ENCODE measurements around the gene SEL1L.
"Not testable (repeated sequence)": the region's sequence is repeated elsewhere in the genome, so short reads cannot be mapped to it uniquely, and the experiment has no call there.

SEL1L gene

DNA sequence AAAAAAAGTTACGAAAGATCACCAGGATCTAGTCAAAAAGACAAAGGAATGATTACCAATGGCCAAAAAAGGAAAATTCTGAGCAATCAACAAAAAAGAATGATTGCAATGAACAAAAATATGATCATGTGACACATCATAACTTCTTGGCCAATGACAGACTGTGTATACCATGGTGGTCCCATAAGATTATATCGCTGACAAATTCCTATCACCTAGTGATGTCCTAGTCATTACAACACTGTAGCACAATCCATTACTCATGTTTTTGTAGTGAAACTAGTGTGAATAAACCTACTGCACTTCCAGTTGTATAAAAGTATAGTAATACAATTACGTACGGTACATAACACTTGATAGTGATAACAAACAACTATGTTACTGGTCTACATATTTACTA, 12.3 kb downstream of the SEL1L start:
- H3K4me1 ChIP-seq (ENCODE audit: control insufficient read depth, insufficient read depth, low read length): peaks cover 29% of the 10 kb centered on the region
- peaks cover 6% of the 10 kb centered on the region for H3K36me3 ChIP-seq (ENCODE audit: control insufficient read depth, insufficient read depth, low read length)
- no peak overlapping the region for H3K9ac ChIP-seq (ENCODE audit: low read length)
- no peak overlapping the region for H3K4me3 ChIP-seq (ENCODE audit: low read length)
- H3K27ac ChIP-seq (ENCODE audit: low read depth, low read length): no peak overlapping the region
- H3K27me3 ChIP-seq (ENCODE audit: control insufficient read depth, insufficient read depth, low read length): no peaks in the 10 kb centered on the region

DNA sequence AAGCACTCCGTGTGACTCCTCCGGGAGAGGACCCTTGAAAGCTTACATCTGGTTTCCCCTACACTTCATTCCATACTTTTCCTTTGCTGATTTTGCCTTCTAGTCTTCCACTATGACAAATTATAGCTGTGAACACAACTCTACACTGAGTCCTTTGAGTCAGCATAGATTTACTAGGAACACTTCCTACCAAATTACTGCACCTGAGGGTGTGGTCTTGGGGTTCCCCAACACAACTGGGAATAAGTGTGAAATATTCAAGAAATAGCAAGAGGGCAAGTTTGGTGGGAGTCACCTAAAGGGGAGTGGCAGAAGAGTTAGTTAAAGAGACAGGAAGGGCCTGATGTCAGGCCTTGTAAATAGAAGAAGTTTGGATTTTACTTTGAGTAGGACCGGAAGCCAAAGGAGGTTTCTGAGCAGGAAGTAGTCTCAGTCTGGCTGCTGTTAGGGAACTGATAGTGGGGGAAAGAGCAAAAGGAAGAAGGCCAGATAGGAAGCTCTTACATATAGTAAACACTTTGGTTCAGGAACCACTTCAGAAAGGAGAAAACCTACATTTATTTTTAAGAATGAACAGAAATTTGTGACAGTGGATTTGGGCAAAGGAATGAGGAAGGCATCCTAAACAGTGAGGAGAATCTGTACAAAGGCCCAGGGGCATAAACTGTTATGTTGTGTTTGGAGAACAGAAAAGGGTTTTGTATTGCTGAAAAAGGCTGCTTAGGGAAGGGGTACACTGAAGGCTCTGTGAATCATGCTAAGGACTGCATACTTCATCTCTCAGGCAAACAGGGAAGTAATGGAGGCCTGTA, 14.2 kb downstream of the SEL1L start:
- H3K27ac ChIP-seq (ENCODE audit: low read depth, low read length): peak overlapping the region; percentile 63
- no peak overlapping the region for H3K9ac ChIP-seq (ENCODE audit: low read length)
- H3K4me3 ChIP-seq (ENCODE audit: low read length): no peak overlapping the region
- no peaks in the 10 kb centered on the region for H3K27me3 ChIP-seq (ENCODE audit: control insufficient read depth, insufficient read depth, low read length)
- no peaks in the 10 kb centered on the region for H3K36me3 ChIP-seq (ENCODE audit: control insufficient read depth, insufficient read depth, low read length)
- H3K4me1 ChIP-seq (ENCODE audit: control insufficient read depth, insufficient read depth, low read length): peaks cover 29% of the 10 kb centered on the region

DNA sequence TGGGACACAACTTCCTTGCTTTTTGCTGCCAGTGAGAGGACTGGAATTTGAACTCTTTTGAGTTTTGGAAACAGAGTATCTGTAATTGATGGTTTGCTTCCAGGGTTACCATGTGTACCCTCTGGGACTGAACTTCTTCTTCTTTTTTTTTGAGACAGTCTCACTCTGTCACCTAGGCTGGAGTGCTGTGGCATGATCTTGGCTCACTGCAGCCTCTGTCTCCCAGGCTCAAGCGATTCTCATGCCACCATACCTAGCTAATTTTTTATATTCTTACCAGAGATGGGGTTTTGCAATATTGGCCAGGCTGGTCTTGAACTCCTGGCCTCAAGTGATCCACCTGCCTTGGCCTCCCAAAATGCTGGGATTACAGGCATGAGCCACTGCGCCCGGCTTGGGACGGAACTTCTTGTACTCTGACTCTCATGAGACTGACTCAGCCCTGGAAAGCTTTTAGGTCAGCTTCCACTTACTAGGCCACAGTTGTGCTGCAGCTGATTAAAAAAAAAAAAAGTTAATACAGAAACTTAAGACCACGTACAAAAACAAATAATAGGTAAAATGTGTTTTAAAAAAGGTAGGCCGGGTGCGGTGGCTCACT, 15.8 kb downstream of the SEL1L start:
- Histone ChIP-seq H3K4me3 (ENCODE audit: low read length) (no peak overlapping the region), H3K4me1 (ENCODE audit: control insufficient read depth, insufficient read depth, low read length) (peaks cover 29% of the 10 kb centered on the region), H3K27me3 (ENCODE audit: control insufficient read depth, insufficient read depth, low read length) (no peaks in the 10 kb centered on the region), H3K9ac (ENCODE audit: low read length) (no peak overlapping the region), H3K36me3 (ENCODE audit: control insufficient read depth, insufficient read depth, low read length) (no peaks in the 10 kb centered on the region), H3K27ac (ENCODE audit: low read depth, low read length) (peak overlapping the region; percentile 63)

DNA sequence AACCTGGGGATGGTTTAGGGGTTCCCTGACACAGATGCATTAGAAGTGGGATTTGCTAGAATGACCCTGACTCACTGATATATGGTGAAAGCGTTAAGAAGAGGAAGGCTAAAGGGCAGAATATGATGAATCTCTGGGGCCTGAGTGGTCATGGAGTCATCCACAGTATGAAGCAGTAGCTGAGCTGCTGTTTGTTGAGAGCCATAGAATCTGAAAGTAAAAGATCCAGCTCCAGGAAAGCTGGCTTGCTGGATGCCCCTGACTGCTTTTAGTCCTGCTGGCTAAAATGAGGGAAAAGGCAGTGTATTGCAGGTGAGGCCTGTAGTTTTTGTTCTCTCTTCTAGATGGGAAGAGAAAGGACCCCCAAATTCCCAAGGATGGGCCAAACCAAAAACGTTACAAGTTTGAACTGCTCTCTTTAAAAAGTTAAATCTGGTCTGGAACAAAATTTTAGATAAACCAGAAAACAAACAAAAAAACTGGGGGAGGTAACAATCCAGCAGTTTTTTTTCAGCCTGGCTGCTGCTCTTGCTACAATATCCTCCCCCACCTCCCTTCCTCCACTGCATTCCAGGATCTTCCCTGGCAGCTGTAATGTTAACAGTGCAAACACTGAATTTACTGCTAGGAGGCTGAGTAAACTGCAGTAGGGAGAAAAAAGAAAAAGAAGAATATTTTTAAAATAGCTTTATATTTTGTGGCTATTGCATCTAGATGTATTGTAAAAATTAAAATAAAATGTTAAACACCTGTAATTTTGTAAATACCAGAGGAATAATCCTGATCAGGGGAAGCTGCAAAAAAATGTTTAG, 16.5 kb downstream of the SEL1L start:
- H3K4me1 ChIP-seq (ENCODE audit: control insufficient read depth, insufficient read depth, low read length): peaks cover 29% of the 10 kb centered on the region
- H3K27ac ChIP-seq (ENCODE audit: low read depth, low read length): peak overlapping the region; percentile 63
- H3K9ac ChIP-seq (ENCODE audit: low read length): no peak overlapping the region
- H3K36me3 ChIP-seq (ENCODE audit: control insufficient read depth, insufficient read depth, low read length): no peaks in the 10 kb centered on the region
- no peaks in the 10 kb centered on the region for H3K27me3 ChIP-seq (ENCODE audit: control insufficient read depth, insufficient read depth, low read length)
- H3K4me3 ChIP-seq (ENCODE audit: low read length): no peak overlapping the region

DNA sequence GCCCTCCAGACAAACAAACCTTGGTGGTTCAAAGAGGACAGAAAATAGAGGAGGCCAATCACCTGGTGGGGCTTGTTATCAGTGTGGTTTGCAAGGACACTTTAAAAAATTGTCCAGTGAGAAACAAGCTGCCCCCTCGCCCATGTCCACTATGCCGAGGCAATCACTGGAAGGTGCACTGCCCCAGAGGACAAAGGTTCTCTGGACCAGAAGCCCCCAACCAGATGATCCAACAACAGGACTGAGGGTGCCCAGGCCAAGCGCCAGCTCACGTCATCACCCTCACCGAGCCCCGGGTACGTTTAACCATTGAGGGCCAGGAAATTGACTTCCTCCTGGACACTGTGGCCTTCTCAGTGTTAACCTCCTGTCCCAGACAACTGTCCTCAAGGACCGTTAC, 17.7 kb downstream of the SEL1L start:
- not testable (repeated sequence) for H3K27ac ChIP-seq (ENCODE audit: low read depth, low read length); H3K27me3 ChIP-seq (ENCODE audit: control insufficient read depth, insufficient read depth, low read length); H3K9ac ChIP-seq (ENCODE audit: low read length); H3K4me3 ChIP-seq (ENCODE audit: low read length); H3K36me3 ChIP-seq (ENCODE audit: control insufficient read depth, insufficient read depth, low read length)
- peaks cover 37% of the 10 kb centered on the region for H3K4me1 ChIP-seq (ENCODE audit: control insufficient read depth, insufficient read depth, low read length)

DNA sequence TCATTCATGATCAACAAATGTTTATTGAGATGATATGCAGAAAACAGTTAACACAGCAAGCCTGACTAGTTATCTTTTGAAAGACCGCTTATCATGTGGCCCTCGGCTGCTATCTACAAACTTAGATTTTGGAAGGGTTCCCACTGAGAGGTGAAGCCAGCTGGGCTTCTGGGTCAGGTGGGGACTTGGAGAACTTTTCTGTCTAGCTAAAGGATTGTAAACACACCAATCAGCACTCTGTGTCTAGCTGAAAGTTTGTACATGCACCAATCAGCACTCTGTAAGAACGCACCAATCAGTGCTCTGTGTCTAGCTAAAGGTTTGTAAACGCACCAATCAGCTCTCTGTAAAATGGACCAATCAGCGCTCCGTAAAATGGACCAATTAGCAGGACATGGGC, 20.8 kb downstream of the SEL1L start:
- H3K36me3 ChIP-seq (ENCODE audit: control insufficient read depth, insufficient read depth, low read length); H3K9ac ChIP-seq (ENCODE audit: low read length); H3K4me3 ChIP-seq (ENCODE audit: low read length); H3K27me3 ChIP-seq (ENCODE audit: control insufficient read depth, insufficient read depth, low read length); H3K27ac ChIP-seq (ENCODE audit: low read depth, low read length): not testable (repeated sequence)
- peaks cover 29% of the 10 kb centered on the region for H3K4me1 ChIP-seq (ENCODE audit: control insufficient read depth, insufficient read depth, low read length)

DNA sequence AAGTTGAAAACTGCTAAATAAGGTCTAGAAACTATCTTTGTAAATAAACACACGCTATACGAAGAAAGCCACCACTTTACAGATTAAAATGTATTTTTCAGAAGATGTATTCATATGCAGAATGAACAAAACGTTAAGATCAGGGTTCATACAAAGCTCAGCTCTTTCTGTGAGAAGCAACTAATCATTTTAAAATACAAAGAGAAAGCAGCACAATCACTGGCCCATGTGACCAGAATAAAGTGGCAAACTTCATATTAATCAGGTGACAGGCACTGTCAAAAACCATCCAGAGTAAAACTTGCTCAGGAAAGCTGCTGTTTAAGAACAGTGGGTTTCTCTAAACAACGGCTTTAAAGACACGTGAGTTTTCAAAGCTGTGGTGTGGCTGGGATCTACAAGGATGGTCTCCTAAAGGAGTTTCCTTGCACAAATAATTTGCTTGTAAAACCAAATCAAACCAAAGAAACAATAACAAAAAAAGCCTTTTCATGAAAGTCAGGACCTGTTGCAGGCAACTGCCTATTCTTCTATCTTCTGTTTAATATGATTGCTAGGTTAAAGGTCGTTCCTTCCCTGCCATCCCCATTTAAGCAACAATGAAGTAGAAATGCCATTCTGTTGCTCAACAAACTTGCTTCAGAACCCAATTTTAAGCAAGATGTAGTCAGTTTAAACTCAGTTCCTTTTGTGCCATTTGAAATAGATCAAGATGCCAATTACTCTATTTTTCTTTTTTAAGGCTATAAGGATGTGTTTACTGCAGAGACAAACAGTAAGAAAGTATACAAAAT, 22.3 kb downstream of the SEL1L start:
- peaks cover 4% of the 10 kb centered on the region for H3K36me3 ChIP-seq (ENCODE audit: control insufficient read depth, insufficient read depth, low read length)
- peaks cover 15% of the 10 kb centered on the region for H3K4me1 ChIP-seq (ENCODE audit: control insufficient read depth, insufficient read depth, low read length)
- no peak overlapping the region for H3K4me3 ChIP-seq (ENCODE audit: low read length)
- no peaks in the 10 kb centered on the region for H3K27me3 ChIP-seq (ENCODE audit: control insufficient read depth, insufficient read depth, low read length)
- no peak overlapping the region for H3K9ac ChIP-seq (ENCODE audit: low read length)
- H3K27ac ChIP-seq (ENCODE audit: low read depth, low read length): no peak overlapping the region

DNA sequence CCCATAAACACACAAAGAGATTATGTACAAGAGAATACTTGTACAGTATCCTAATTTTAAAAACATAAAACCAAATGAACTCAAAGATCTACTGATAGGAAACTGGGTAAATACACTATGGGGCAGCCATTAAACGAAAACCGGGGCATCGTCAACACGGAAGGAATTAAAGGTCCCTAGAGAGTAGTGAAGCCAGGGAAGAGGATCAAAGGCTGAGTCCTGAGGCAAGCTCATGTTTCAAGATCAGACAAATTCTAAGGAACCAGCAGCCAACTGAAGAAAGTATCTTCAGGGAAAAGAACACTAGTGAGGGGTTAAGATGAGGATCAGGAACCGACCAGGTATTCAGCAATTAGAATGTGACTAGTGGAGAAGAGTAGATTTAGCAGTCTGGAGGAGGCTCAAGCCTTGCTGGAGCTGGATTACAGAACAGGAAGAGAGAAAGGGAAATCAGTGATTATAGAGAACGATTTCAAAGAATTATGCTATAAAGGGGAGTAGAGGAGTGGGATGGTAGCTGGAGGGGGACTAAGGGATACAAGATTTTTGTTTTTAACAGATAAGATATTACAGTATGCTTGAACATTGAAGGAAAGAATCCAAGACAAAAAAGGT, 23.7 kb downstream of the SEL1L start:
- Histone ChIP-seq H3K9ac (ENCODE audit: low read length) (no peak overlapping the region), H3K27me3 (ENCODE audit: control insufficient read depth, insufficient read depth, low read length) (no peaks in the 10 kb centered on the region), H3K4me1 (ENCODE audit: control insufficient read depth, insufficient read depth, low read length) (peaks cover 15% of the 10 kb centered on the region), H3K36me3 (ENCODE audit: control insufficient read depth, insufficient read depth, low read length) (peaks cover 9% of the 10 kb centered on the region), H3K27ac (ENCODE audit: low read depth, low read length) (no peak overlapping the region), H3K4me3 (ENCODE audit: low read length) (no peak overlapping the region)

DNA sequence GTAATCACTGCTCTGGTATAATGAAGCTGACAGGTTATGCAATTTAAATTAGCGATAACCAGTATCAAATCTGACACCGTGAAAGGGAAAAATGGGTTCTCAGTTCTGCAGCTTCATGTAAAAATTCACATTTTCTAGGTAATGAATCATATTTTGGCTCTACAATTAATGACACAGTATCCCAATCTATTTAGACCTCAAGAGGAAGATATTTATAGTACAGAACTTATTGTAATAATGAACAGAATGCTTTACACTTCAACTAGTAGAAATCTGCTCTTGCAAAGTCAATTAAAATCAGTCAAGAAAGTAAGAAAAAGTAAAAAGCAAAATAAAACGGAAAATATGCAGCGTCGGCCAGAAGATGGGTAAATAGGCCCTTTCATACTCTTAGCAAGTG, 24.3 kb downstream of the SEL1L start:
- no peaks in the 10 kb centered on the region for H3K27me3 ChIP-seq (ENCODE audit: control insufficient read depth, insufficient read depth, low read length)
- H3K4me1 ChIP-seq (ENCODE audit: control insufficient read depth, insufficient read depth, low read length): peaks cover 15% of the 10 kb centered on the region
- no peak overlapping the region for H3K27ac ChIP-seq (ENCODE audit: low read depth, low read length)
- H3K9ac ChIP-seq (ENCODE audit: low read length): no peak overlapping the region
- H3K4me3 ChIP-seq (ENCODE audit: low read length): no peak overlapping the region
- H3K36me3 ChIP-seq (ENCODE audit: control insufficient read depth, insufficient read depth, low read length): peaks cover 13% of the 10 kb centered on the region

DNA sequence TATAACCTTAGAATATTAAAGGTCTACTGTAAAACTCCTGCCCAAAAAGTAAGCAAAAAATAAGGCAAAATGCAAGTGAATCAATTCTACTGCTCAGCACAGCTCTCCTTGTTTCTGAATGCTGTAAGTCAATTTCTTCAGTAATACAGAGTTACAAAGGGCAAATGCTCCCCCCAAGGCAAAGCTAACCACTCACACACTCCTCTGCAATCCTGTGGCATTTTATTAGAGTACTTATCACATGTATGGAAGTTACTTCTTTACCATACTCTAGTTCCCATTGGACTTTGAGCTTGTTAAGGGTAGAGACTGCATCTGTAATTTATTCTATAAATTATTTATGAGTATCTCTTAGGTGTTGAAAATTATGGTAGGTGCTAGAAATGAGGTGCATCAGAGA, 27.2 kb downstream of the SEL1L start:
- no peak overlapping the region for H3K27ac ChIP-seq (ENCODE audit: low read depth, low read length)
- H3K4me3 ChIP-seq (ENCODE audit: low read length): no peak overlapping the region

DNA sequence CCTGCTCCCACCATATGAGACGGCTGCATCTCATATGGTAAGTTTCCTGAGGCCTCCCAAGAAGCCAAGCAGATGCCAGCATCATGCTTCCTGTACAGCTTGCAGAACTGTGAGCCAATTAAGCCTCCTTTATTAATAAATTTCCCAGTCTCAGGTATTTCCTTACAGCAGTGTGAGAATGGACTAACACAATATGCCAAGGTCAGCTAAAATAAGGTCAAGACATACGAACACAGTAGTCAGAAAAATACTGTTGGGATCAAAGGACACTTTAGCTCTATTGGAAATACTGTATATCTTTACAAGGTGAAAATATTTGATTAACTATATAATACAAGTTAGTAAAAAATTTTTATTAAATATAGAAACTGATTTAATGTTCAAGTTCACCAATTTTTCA, 28.8 kb downstream of the SEL1L start:
- no peak overlapping the region for H3K27ac ChIP-seq (ENCODE audit: low read depth, low read length)
- no peaks in the 10 kb centered on the region for H3K27me3 ChIP-seq (ENCODE audit: control insufficient read depth, insufficient read depth, low read length)
- H3K9ac ChIP-seq (ENCODE audit: low read length): no peak overlapping the region
- H3K36me3 ChIP-seq (ENCODE audit: control insufficient read depth, insufficient read depth, low read length): peaks cover 21% of the 10 kb centered on the region
- no peak overlapping the region for H3K4me3 ChIP-seq (ENCODE audit: low read length)
- H3K4me1 ChIP-seq (ENCODE audit: control insufficient read depth, insufficient read depth, low read length): peaks cover 5% of the 10 kb centered on the region

More for the DNA sequence above, 27.2 kb downstream of the SEL1L start:
- H3K36me3 ChIP-seq (ENCODE audit: control insufficient read depth, insufficient read depth, low read length): peaks cover 16% of the 10 kb centered on the region
- H3K4me1 ChIP-seq (ENCODE audit: control insufficient read depth, insufficient read depth, low read length): peaks cover 13% of the 10 kb centered on the region
- H3K9ac ChIP-seq (ENCODE audit: low read length): no peak overlapping the region
- H3K27me3 ChIP-seq (ENCODE audit: control insufficient read depth, insufficient read depth, low read length): no peaks in the 10 kb centered on the region

All from rectal smooth muscle tissue (tissue), 1 donor.